GM21515 (cell line): ENCODE measurements around the gene RTEL1.
A peak's percentile ranks its signal among the peaks of the same experiment; 100 is the strongest.
"Not testable (repeated sequence)": the region's sequence is repeated elsewhere in the genome, so short reads cannot be mapped to it uniquely, and the experiment has no call there.

Source experiments
- ATAC-seq: cut with Tn5 transposase; IDR thresholded peaks from one replicate; pipeline ENCODE4 v1.9.1; 2021; ENCODE audit not compliant: unreplicated experiment

The RTEL1 gene, protein sequence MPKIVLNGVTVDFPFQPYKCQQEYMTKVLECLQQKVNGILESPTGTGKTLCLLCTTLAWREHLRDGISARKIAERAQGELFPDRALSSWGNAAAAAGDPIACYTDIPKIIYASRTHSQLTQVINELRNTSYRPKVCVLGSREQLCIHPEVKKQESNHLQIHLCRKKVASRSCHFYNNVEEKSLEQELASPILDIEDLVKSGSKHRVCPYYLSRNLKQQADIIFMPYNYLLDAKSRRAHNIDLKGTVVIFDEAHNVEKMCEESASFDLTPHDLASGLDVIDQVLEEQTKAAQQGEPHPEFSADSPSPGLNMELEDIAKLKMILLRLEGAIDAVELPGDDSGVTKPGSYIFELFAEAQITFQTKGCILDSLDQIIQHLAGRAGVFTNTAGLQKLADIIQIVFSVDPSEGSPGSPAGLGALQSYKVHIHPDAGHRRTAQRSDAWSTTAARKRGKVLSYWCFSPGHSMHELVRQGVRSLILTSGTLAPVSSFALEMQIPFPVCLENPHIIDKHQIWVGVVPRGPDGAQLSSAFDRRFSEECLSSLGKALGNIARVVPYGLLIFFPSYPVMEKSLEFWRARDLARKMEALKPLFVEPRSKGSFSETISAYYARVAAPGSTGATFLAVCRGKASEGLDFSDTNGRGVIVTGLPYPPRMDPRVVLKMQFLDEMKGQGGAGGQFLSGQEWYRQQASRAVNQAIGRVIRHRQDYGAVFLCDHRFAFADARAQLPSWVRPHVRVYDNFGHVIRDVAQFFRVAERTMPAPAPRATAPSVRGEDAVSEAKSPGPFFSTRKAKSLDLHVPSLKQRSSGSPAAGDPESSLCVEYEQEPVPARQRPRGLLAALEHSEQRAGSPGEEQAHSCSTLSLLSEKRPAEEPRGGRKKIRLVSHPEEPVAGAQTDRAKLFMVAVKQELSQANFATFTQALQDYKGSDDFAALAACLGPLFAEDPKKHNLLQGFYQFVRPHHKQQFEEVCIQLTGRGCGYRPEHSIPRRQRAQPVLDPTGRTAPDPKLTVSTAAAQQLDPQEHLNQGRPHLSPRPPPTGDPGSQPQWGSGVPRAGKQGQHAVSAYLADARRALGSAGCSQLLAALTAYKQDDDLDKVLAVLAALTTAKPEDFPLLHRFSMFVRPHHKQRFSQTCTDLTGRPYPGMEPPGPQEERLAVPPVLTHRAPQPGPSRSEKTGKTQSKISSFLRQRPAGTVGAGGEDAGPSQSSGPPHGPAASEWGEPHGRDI (N-terminal part only)

GRCh38 chr20:63657937-63658748 lies at the start of gene RTEL1:
RTEL1 (plus strand) TSS chr20:63658312; CDS start chr20:63659403, 1,091 bp downstream.
- ATAC-seq, result peak; percentile 76

GRCh38 chr20:63610581-63611435 lies 47.3 kb upstream of the RTEL1 start:
- ATAC-seq, result no peak

DNA sequence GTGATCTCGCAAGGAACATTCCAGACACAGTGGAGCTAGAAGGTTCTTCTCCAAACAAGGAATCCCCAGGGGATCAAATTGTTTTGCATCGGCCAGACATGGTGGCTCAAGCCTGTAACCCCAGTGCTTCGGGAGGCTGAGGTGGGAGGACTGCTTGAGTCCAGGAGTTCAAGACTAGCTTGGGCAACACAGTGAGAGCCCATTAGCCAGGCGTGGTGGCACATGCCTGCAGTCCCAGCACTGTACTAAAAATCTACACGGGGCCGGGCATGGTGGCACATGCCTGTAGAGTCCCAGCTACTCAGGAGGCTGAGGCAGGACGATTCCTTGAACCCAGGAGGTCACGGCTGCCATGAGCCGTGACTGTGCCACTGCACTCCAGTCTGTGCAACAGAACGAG lies 46.5 kb upstream of the RTEL1 start:
- ATAC-seq, result no peak

DNA sequence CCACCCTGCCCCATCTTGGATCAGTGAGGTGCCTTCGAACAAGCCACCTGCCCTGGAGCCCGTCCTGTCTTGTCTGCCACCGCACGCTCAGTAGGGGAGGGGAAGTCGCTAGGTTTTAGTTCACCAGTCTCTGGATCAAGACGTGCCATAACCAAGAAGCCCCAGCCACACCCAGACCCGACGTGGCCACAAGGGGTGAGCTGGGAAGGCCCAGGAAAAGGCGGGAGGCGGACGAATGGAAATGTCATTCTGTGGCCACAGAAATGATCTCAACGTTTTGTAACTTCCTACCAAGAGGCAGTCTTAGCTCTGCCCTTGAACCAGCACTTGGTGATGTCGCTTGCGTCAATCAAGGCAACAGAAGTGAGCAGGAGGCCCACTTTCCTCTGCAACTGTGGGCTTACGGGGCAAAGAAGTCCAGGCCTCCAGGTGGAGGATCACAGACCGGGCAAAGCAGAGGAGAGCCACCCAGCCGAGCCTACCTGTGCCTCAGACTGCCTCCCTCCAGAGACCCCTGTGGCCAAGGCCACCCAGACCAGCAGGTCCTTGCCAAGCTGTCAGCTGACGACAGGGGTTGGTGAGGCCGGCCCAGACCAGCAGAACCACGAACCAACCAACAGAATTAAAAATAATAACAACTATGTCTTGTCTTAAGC lies 45.7 kb upstream of the RTEL1 start:
- no peak for ATAC-seq

GRCh38 chr20:63613863-63614594 lies 44.1 kb upstream of the RTEL1 start:
- not testable (repeated sequence) for ATAC-seq

DNA sequence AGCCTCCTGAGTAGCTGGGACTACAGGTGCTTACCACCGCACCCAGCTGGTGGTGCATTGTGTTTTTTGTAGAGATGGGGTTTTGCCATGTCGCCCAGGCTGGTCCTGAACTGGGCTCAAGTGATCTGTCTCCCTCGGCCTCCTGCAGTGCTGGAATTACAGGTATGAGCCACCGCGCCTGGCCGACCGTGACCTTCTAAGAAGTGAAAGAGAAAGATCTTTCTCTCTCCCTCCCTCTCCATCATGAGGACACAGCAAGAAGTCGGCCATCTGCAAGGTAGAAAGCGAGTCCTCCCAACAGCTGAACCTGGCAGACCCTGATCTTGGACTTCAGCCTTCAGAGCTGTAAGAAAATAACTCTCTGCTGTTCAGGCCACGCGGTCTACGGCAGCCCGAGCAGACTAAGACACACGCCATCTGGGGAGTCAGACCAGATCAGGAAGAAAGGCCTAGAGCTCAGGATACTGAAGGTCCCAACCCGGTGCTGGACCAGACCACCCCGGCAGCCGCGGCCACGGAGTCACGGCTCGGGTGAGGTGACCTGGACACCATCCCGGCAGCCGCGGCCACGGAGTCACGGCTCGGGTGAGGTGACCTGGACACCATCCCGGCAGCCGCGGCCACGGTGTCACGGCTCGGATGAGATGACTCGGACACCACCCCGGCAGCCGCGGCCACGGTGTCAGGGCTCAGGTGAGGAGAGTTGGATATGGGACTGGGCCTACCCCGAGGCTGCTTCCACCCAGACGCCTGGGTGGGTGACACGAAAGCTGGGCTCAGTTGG lies 40.8 kb upstream of the RTEL1 start:
- ATAC-seq, result no peak

- ATAC-seq, result no peak
Observed at GRCh38 chr20:63617876-63618265, 40.2 kb upstream of the RTEL1 start.

GRCh38 chr20:63618291-63618980 lies 39.7 kb upstream of the RTEL1 start:
- ATAC-seq, result no peak

- no peak for ATAC-seq
Observed at GRCh38 chr20:63619086-63619485, 39.0 kb upstream of the RTEL1 start.

DNA sequence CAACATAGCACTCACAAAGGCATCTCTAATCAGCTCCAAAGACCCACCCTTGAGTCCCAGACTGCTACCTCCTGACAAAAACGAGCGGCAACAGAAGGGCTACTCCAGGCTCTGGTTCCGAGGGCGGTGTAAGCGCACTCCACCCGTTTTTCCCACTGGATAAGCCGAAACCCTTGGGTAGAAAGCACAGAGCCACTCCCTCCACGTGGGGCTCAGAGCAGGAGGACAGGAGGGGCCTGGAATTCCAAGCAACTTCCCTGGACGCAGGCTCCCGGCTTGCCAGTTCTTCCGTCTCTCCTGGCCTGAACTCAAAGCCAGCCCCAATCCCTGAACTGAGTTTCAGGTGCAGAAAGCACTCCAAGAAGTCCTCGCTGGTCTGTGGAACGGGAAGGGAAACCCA lies 38.6 kb upstream of the RTEL1 start:
- ATAC-seq, result no peak

DNA sequence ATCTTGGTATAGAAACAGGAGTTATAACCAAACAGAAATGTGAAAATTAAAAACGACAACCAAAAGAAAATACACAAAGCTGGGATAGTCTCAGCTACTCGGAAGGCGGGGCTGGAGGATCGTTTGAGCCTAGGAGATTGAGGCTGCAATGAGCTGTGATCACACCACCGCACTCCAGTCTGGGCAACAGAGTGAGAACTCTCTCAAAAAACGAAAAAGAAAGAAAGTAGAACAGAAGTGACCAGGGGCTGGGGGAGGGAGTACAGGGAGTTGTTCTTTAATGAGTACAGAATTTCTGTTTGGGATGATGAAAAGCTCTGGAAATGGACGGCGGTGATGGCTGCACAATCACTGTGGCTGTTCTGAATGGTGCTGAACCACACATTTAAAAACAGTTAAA lies 37.1 kb upstream of the RTEL1 start:
- ATAC-seq, result no peak

DNA sequence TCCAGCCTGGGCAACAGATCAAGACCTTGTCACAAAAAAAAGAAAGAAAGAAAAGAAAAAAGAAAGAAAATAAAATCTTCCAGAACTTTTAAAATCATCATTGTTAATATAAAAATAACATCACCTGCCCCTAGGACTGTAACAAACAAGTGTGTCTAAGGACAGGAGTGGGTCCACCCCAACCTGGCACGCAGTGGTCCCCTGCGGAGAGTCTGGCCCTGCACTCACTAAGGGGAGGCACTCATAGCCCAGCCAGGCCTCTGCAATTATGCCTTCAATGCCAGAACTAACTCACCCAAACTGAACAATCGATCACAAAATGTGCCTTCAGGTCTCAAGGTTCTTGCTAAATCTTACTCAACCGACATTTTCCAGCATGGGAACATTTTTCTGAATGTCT lies 36.0 kb upstream of the RTEL1 start:
- no peak for ATAC-seq

GRCh38 chr20:63622732-63623131 lies 35.4 kb upstream of the RTEL1 start:
- ATAC-seq, result no peak

GRCh38 chr20:63624486-63624885 lies 33.6 kb upstream of the RTEL1 start:
- ATAC-seq, result no peak

DNA sequence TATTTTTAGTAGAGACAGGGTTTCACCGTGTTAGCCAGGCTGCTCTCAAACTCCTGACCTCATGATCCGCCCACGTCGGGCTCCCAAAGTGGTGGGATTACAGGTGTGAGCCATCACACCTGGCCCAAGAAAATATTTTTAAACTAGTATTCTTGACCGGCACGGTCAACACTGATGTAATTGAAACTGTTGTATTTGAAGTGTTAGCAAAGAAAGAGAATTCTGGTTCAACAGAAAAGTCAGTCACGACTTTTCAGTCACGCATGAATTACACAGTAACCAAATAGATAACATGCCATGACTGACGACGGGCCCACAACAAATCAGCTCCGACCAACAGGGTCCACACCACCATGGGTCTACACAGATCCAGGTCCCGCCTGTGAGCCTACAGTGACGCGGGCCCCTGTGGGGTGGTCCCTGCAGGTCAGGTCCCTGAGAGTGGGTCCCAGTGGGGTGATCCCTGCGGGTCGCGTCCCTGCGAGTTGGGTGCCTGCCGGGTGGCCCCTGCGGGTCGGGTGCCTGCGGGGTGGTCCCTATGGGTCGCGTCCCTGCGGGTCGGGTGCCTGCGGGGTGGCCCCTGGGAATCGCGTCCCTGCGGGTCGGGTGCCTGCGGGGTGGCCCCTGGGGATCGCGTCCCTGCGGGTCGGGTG lies 32.2 kb upstream of the RTEL1 start:
- ATAC-seq, result no peak

GRCh38 chr20:63626424-63627128 lies 31.5 kb upstream of the RTEL1 start, which contains the start of gene GMEB2:
GMEB2 (minus strand) TSS chr20:63627101; CDS start chr20:63619397, 7,704 bp downstream.
- ATAC-seq, result peak; percentile 43
